Upper lobe of left lung (tissue), 6 donors: ENCODE data around the gene RAB24. TPM values are rescaled to one million over a fixed set of nuclear protein-coding genes. Genes with fewer than 3 reads are reported as not detected.

ENCODE experiments used
- ATAC-seq, 2 donors: fragments of 200-7000 bp; cut with Tn5 transposase; one replicate each; pipeline ENCODE4 v1.9.1; 2022; ENCODE audit warnings: mild to moderate bottlenecking in 2 of 2, moderate library complexity in 2 of 2; ENCODE audit not compliant: low FRiP score in 2 of 2
- DNase-seq, 2 donors: peaks; one replicate each; pipeline ENCODE4 v3.0.0-alpha.2; 2019 to 2020
- H3K27ac ChIP-seq, 4 donors: fragments of 200-600 bp; sonication (generic); one replicate each; pipeline ENCODE4 v1.5.1; 2016 to 2019
- H3K27me3 ChIP-seq, 4 donors: fragments of 200-600 bp; sonication (generic); one replicate each; pipeline ENCODE4 v1.5.1; 2017 to 2019
- H3K36me3 ChIP-seq, 4 donors: fragments of 200-600 bp; sonication (generic); one replicate each; pipeline ENCODE4 v1.5.1; 2016 to 2019
- H3K4me1 ChIP-seq, 4 donors: fragments of 200-600 bp; sonication (generic); one replicate each; pipeline ENCODE4 v1.5.1; 2018 to 2019
- H3K4me3 ChIP-seq, 4 donors: fragments of 200-600 bp; sonication (generic); one replicate each; pipeline ENCODE4 v1.5.1; 2017 to 2019; ENCODE audit warnings: mild to moderate bottlenecking in 2 of 4, moderate library complexity in 1 of 4
- H3K9me3 ChIP-seq, 4 donors: fragments of 200-600 bp; sonication (generic); one replicate each; pipeline ENCODE4 v1.5.1; 2018 to 2019
- CTCF ChIP-seq, 6 experiments: fragments of 450-650 bp in 4 of 6; fragments of 200-600 bp in 2 of 6; sonication (generic) in 2 of 6; IDR thresholded peaks; one replicate each; pipeline ENCODE4 v1.5.1; 2016 to 2019; ENCODE audit warnings: antibody characterized with exemption in 6 of 6
- EP300 ChIP-seq, 4 donors: sonication (generic); formaldehyde crosslinking; IDR thresholded peaks; one replicate each; pipeline ENCODE4 v1.5.1; 2017; ENCODE audit warnings: antibody characterized with exemption in 4 of 4, control low read depth in 2 of 4
- POLR2A ChIP-seq, 4 donors: fragments of 450-650 bp; IDR thresholded peaks; one replicate each; pipeline ENCODE4 v1.5.1; 2016 to 2017; ENCODE audit warnings: antibody characterized with exemption in 4 of 4, mild to moderate bottlenecking in 2 of 4
- POLR2AphosphoS5 ChIP-seq, 2 donors: sonication (generic); formaldehyde crosslinking; IDR thresholded peaks; one replicate each; pipeline ENCODE4 v1.5.1; 2017; ENCODE audit warnings: antibody characterized with exemption in 2 of 2
- WGBS, 2 donors: methylation state at CpG; one replicate each; pipeline ENCODE4 v1.1.5; 2017 to 2018; 5-methylcytosine and 5-hydroxymethylcytosine counted together
- total RNA-seq, 6 donors: library from RNA; depleted of rRNA in 4 of 6; stranded (reverse); fragments of >200 nt in 4 of 6; gene quantifications; one replicate each; pipeline versions ENCODE4 v1.1.0 to v1.2.1, GENCODE V29; 2016 to 2021
- donor health status: DM: no; HTN: no; CAD: no; lungs with moderate emphysema.
- donor health status: DM: no; HTN: yes; CAD: no; lungs with severe emphysema.

Gene RAB24
- total RNA-seq, 6 donors from 2014 or later: 26.8 to 92.2 (median 50.3) TPM

- 88% methylated on average over 2 of the region's 2 CpGs for WGBS, 2 donors
- DNase-seq (no peak), ATAC-seq (no peak)
- Histone ChIP-seq H3K9me3 (no peaks in the 10 kb centered on the region), H3K4me1 (no peaks in the 10 kb centered on the region), H3K27me3 (no peaks in the 10 kb centered on the region), H3K27ac (no peak overlapping the region), H3K4me3 (no peak overlapping the region), H3K36me3 (peaks cover 38 to 97% (median 75%) of the 10 kb centered on the region in 4 donors)
- TF ChIP-seq POLR2A (IDR thresholded peaks at IDR 0.05) (no peak), CTCF (IDR thresholded peaks at IDR 0.05) (no peak), EP300 (IDR thresholded peaks at IDR 0.05) (no peak), POLR2AphosphoS5 (IDR thresholded peaks at IDR 0.05) (no peak)
These were observed 15.3 kb downstream of the RAB24 start for GRCh38 chr5:177288191-177288590.

- ATAC-seq: no peak
- 47 to 67% methylated on average over 1 of the region's 1 CpG for WGBS, 2 donors
- H3K36me3 ChIP-seq: peaks cover 19 to 66% (median 46%) of the 10 kb centered on the region in 4 donors
These were observed 26.6 kb downstream of the RAB24 start for GRCh38 chr5:177276886-177277285.

GRCh38 chr5:177275883-177276282 lies 27.6 kb downstream of the RAB24 start:
- Histone ChIP-seq H3K4me1 (peaks cover 0 to 3% (median 0%) of the 10 kb centered on the region in 4 donors), H3K9me3 (no peaks in the 10 kb centered on the region), H3K36me3 (peaks cover 17 to 67% (median 46%) of the 10 kb centered on the region in 4 donors), H3K4me3 (no peak overlapping the region), H3K27ac (no peak overlapping the region), H3K27me3 (no peaks in the 10 kb centered on the region)
- TF ChIP-seq EP300 (IDR thresholded peaks at IDR 0.05) (no peak), CTCF (IDR thresholded peaks at IDR 0.05) (no peak), POLR2AphosphoS5 (IDR thresholded peaks at IDR 0.05) (no peak), POLR2A (IDR thresholded peaks at IDR 0.05) (no peak)
- 81 to 95% methylated on average over 6 of the region's 6 CpGs for WGBS, 2 donors
- DNase-seq (no peak), ATAC-seq (no peak)

More at GRCh38 chr5:177276886-177277285, 26.6 kb downstream of the RAB24 start:
- TF ChIP-seq POLR2A (IDR thresholded peaks at IDR 0.05): no peak
- TF ChIP-seq EP300 (IDR thresholded peaks at IDR 0.05): no peak
- no peak for TF ChIP-seq POLR2AphosphoS5 (IDR thresholded peaks at IDR 0.05)
- no peak for DNase-seq
- H3K4me1 ChIP-seq: peaks cover 0 to 3% (median 0%) of the 10 kb centered on the region in 4 donors
- no peak overlapping the region for H3K27ac ChIP-seq
- no peaks in the 10 kb centered on the region for H3K9me3 ChIP-seq
- H3K4me3 ChIP-seq: no peak overlapping the region
- no peaks in the 10 kb centered on the region for H3K27me3 ChIP-seq

GRCh38 chr5:177271113-177271512 lies 32.4 kb downstream of the RAB24 start:
- H3K36me3 ChIP-seq: peaks cover 18 to 77% (median 52%) of the 10 kb centered on the region in 4 donors
- WGBS, 2 donors: 93% methylated on average over 4 of the region's 4 CpGs
- no peaks in the 10 kb centered on the region for H3K9me3 ChIP-seq
- DNase-seq (no peak), ATAC-seq (no peak)
- H3K27me3 ChIP-seq: no peaks in the 10 kb centered on the region
- no peak for TF ChIP-seq POLR2A (IDR thresholded peaks at IDR 0.05)
- no peak for TF ChIP-seq POLR2AphosphoS5 (IDR thresholded peaks at IDR 0.05)
- TF ChIP-seq EP300 (IDR thresholded peaks at IDR 0.05): no peak
- TF ChIP-seq CTCF (IDR thresholded peaks at IDR 0.05): no peak
- H3K4me1 ChIP-seq: no peaks in the 10 kb centered on the region
- no peak overlapping the region for H3K27ac ChIP-seq
- no peak overlapping the region for H3K4me3 ChIP-seq

GRCh38 chr5:177270653-177271052 lies 32.9 kb downstream of the RAB24 start:
- no peaks in the 10 kb centered on the region for H3K9me3 ChIP-seq
- no peak overlapping the region for H3K27ac ChIP-seq
- H3K4me3 ChIP-seq: no peak overlapping the region
- H3K27me3 ChIP-seq: no peaks in the 10 kb centered on the region
- DNase-seq (no peak), ATAC-seq (no peak)
- WGBS, 2 donors: 90 to 91% methylated on average over 3 of the region's 3 CpGs
- no peak for TF ChIP-seq POLR2AphosphoS5 (IDR thresholded peaks at IDR 0.05)
- no peak for TF ChIP-seq EP300 (IDR thresholded peaks at IDR 0.05)
- TF ChIP-seq CTCF (IDR thresholded peaks at IDR 0.05): no peak
- TF ChIP-seq POLR2A (IDR thresholded peaks at IDR 0.05): no peak
- peaks cover 18 to 77% (median 51%) of the 10 kb centered on the region in 4 donors for H3K36me3 ChIP-seq
- no peaks in the 10 kb centered on the region for H3K4me1 ChIP-seq
